Esophagus muscularis mucosa (tissue), 4 donors: ENCODE measurements around the gene PYROXD2.

ENCODE experiments used
- CTCF ChIP-seq, 3 experiments: fragments of 200-600 bp in 2 of 3; fragments of 450-650 bp in 1 of 3; sonication (generic) in 2 of 3; IDR thresholded peaks; one replicate each; pipeline ENCODE4 v1.5.1; 2017 to 2019; ENCODE audit warnings: antibody characterized with exemption in 3 of 3, mild to moderate bottlenecking in 2 of 3, moderate library complexity in 1 of 3
- EP300 ChIP-seq: sonication (generic); formaldehyde crosslinking; IDR thresholded peaks from one replicate; pipeline ENCODE4 v1.6.1; 2017; ENCODE audit warnings: antibody characterized with exemption
- POLR2A ChIP-seq: fragments of 450-650 bp; IDR thresholded peaks from one replicate; pipeline ENCODE4 v1.6.1; 2017; ENCODE audit warnings: antibody characterized with exemption, moderate library complexity, mild to moderate bottlenecking, low read depth
- POLR2AphosphoS5 ChIP-seq, 2 donors: sonication (generic); formaldehyde crosslinking; IDR thresholded peaks; one replicate each; pipeline ENCODE4 v1.6.1; 2017; ENCODE audit warnings: antibody characterized with exemption in 2 of 2

- no peak for TF ChIP-seq POLR2A
- TF ChIP-seq CTCF (IDR thresholded peaks at IDR 0.05) = no peak
- TF ChIP-seq EP300 = no peak
- no peak for TF ChIP-seq POLR2AphosphoS5 (IDR thresholded peaks at IDR 0.05)
Observed at GRCh38 chr10:98436704-98437103, 21.7 kb upstream of the PYROXD2 start.
